Pancreas (tissue), 10 donors: ENCODE measurements around the gene PRORP. TPM values are rescaled to one million over a fixed set of nuclear protein-coding genes. Genes with fewer than 3 reads are reported as not detected.

Experiments
- ATAC-seq, 4 donors: fragments of 200-7000 bp; cut with Tn5 transposase; one replicate each; pipeline versions ENCODE4 v1.8.0 to v1.9.1; 2020; ENCODE audit warnings: mild to moderate bottlenecking in 4 of 4, moderate library complexity in 4 of 4
- DNase-seq, 6 donors: peaks; one replicate each; pipeline ENCODE4 v3.0.0-alpha.2; 2020
- FAIRE-seq: peaks from 2 replicates; lab custom pipeline; 2012; peaks lifted over from hg19 to GRCh38; lab: Jason Lieb, UNC
- H3K27ac ChIP-seq, 4 donors: fragments of 200-600 bp; sonication (generic); 1 replicate in 3 of 4; 2 replicates in 1 of 4; pipeline versions ENCODE4 v1.5.0 to v1.8.0; 2020
- H3K27me3 ChIP-seq, 4 donors: fragments of 200-600 bp; one replicate each; pipeline ENCODE4 v1.8.0; 2021
- H3K36me3 ChIP-seq, 3 donors: fragments of 200-600 bp; sonication (generic) in 1 of 3; one replicate each; pipeline versions ENCODE4 v1.5.0 to v1.8.0; 2020 to 2021
- H3K4me1 ChIP-seq, 3 donors: fragments of 200-600 bp; one replicate each; pipeline ENCODE4 v1.8.0; 2021
- H3K4me3 ChIP-seq, 4 donors: fragments of 200-600 bp; sonication (generic) in 2 of 4; one replicate each; pipeline versions ENCODE4 v1.5.0 to v1.8.0; 2020 to 2021
- H3K9me3 ChIP-seq, 4 donors: fragments of 200-600 bp; one replicate each; pipeline ENCODE4 v1.8.0; 2021
- CTCF ChIP-seq, 4 donors: fragments of 200-600 bp; sonication (generic) in 3 of 4; IDR thresholded peaks; one replicate each; pipeline versions ENCODE4 v1.5.0 to v1.8.0; 2021; ENCODE audit warnings: antibody characterized with exemption in 4 of 4
- WGBS, 2 donors: extraction: QIAGEN DNeasy Blood & Tissue Kit; methylation state at CpG; one replicate each; pipeline ENCODE4 v1.1.7; 2013; 5-methylcytosine and 5-hydroxymethylcytosine counted together
- intact Hi-C, 3 donors: fragments of 100-400 bp; cut with DNase I; formaldehyde crosslinking; loops; one replicate each; pipeline versions ENCODE4 v1.11.1 to v1.14.2; 2022
- polyA plus RNA-seq, 2 donors: library from polyadenylated mRNA; stranded (reverse); fragments of 200-250 nt; gene quantifications; one replicate each; pipeline ENCODE4 v1.2.3, GENCODE V29; 2013
- total RNA-seq, 6 donors: library from RNA; stranded (reverse); fragmentation: NEBNext Ultra II Directional in 4 of 6; extraction: Animal tissue kit (Norgen Biotek cat#: 25700) in 4 of 6; gene quantifications; one replicate each; pipeline versions ENCODE4 v1.2.1 to v1.2.4, GENCODE V29; 2021 to 2023
- donor health status: healthy with polysubstance abuse.
- donor health status: DM: no; HTN: no; CAD: no; lungs with moderate emphysema.
- donor health status: DM: no; HTN: no; CAD: no.
- donor health status: control.
- donor health status: control.
- donor health status: Bipolar disorder and iron deficiency.
- donor health status: DM: yes; HTN: yes; CAD: no.
- donor health status: DM: no; HTN: no; CAD: no.
- donor health status: DM: no; HTN: no; CAD: no.
- donor health status: DM: yes; HTN: yes; CAD: no.

Gene PRORP
- total and polyA plus RNA-seq, 8 donors, result 3.5 to 14.2 (median 6.4) TPM

- FAIRE-seq (no peak), DNase-seq (no peak), ATAC-seq (no peak)
- Histone ChIP-seq H3K9me3 (no peaks in the 10 kb centered on the region), H3K36me3 (peaks cover 0 to 15% (median 0%) of the 10 kb centered on the region in 3 donors), H3K27me3 (no peaks in the 10 kb centered on the region), H3K27ac (no peak overlapping the region), H3K4me1 (no peaks in the 10 kb centered on the region), H3K4me3 (no peak overlapping the region)
- intact Hi-C loops, result no loop called here
- 78 to 83% methylated on average over 2 of the region's 2 CpGs for WGBS, 2 donors
- TF ChIP-seq CTCF (IDR thresholded peaks at IDR 0.05), result no peak
These were observed 9.7 kb upstream of the PRORP start for GRCh38 chr14:35112641-35113040.

- Histone ChIP-seq H3K4me1 (no peaks in the 10 kb centered on the region), H3K9me3 (no peaks in the 10 kb centered on the region), H3K36me3 (peaks cover 0 to 15% (median 0%) of the 10 kb centered on the region in 3 donors), H3K4me3 (no peak overlapping the region), H3K27me3 (no peaks in the 10 kb centered on the region), H3K27ac (no peak overlapping the region)
- ATAC-seq (no peak), FAIRE-seq (no peak), DNase-seq (no peak)
- TF ChIP-seq CTCF (IDR thresholded peaks at IDR 0.05), result no peak
- intact Hi-C loops, result no loop called here
- 90 to 99% methylated on average over 4 of the region's 4 CpGs for WGBS, 2 donors
These were observed 8.9 kb upstream of the PRORP start for GRCh38 chr14:35113308-35113950.

GRCh38 chr14:35114036-35114435 lies 8.3 kb upstream of the PRORP start:
- FAIRE-seq (no peak), DNase-seq (no peak), ATAC-seq (no peak)
- no peak overlapping the region for H3K27ac ChIP-seq
- H3K9me3 ChIP-seq, result no peaks in the 10 kb centered on the region
- H3K36me3 ChIP-seq, result peaks cover 0 to 15% (median 0%) of the 10 kb centered on the region in 3 donors
- H3K4me3 ChIP-seq, result no peak overlapping the region
- WGBS, 2 donors, result 70 to 86% methylated on average over 2 of the region's 2 CpGs
- TF ChIP-seq CTCF (IDR thresholded peaks at IDR 0.05), result no peak
- no peaks in the 10 kb centered on the region for H3K4me1 ChIP-seq
- no peaks in the 10 kb centered on the region for H3K27me3 ChIP-seq
- intact Hi-C loops, result no loop called here

GRCh38 chr14:35116242-35116641 lies 6.1 kb upstream of the PRORP start:
- no peak overlapping the region for H3K27ac ChIP-seq
- no peak for TF ChIP-seq CTCF (IDR thresholded peaks at IDR 0.05)
- FAIRE-seq (no peak), ATAC-seq (no peak), DNase-seq (no peak)
- WGBS, 2 donors, result 93 to 96% methylated on average over 4 of the region's 4 CpGs
- H3K4me1 ChIP-seq, result no peaks in the 10 kb centered on the region
- no peak overlapping the region for H3K4me3 ChIP-seq
- H3K9me3 ChIP-seq, result no peaks in the 10 kb centered on the region
- H3K36me3 ChIP-seq, result peaks cover 0 to 4% (median 0%) of the 10 kb centered on the region in 3 donors
- no peaks in the 10 kb centered on the region for H3K27me3 ChIP-seq
- intact Hi-C loops, result no loop called here

GRCh38 chr14:35117112-35117511 lies 5.2 kb upstream of the PRORP start:
- H3K4me3 ChIP-seq, result no peak overlapping the region
- WGBS, 2 donors, result 91 to 100% methylated on average over 2 of the region's 2 CpGs
- no peak overlapping the region for H3K27ac ChIP-seq
- no peak for DNase-seq
- FAIRE-seq, result no peak
- H3K4me1 ChIP-seq, result no peaks in the 10 kb centered on the region
- intact Hi-C loops, result no loop called here
- peaks cover 0 to 1% (median 0%) of the 10 kb centered on the region in 3 donors for H3K36me3 ChIP-seq
- ATAC-seq, result no peak
- H3K9me3 ChIP-seq, result no peaks in the 10 kb centered on the region
- H3K27me3 ChIP-seq, result no peaks in the 10 kb centered on the region
- TF ChIP-seq CTCF (IDR thresholded peaks at IDR 0.05), result no peak
